Testis (tissue), 3 donors: ENCODE data around the gene CACNA1D. TPM values are rescaled to one million over a fixed set of nuclear protein-coding genes. Genes with fewer than 3 reads are reported as not detected.

Experiments used
- DNase-seq: peaks from one replicate; pipeline ENCODE4 v3.0.0-alpha.2; 2019
- H3K27ac ChIP-seq, 2 donors: fragments of 200-600 bp; sonication (generic); one replicate each; pipeline ENCODE4 v1.5.1; 2019
- H3K27me3 ChIP-seq: fragments of 200-600 bp; sonication (generic); one replicate; pipeline ENCODE4 v1.5.1; 2019
- H3K36me3 ChIP-seq: fragments of 200-600 bp; sonication (generic); one replicate; pipeline ENCODE4 v1.5.1; 2017; ENCODE audit warnings: low read depth; ENCODE audit errors: missing control alignments
- H3K4me1 ChIP-seq: fragments of 200-600 bp; sonication (generic); one replicate; pipeline ENCODE4 v1.5.1; 2019
- H3K4me3 ChIP-seq, 2 donors: fragments of 200-600 bp; sonication (generic); one replicate each; pipeline ENCODE4 v1.5.1; 2017 to 2019
- H3K9me3 ChIP-seq: fragments of 200-600 bp; sonication (generic); one replicate; pipeline ENCODE4 v1.5.1; 2017
- CTCF ChIP-seq, 3 experiments: fragments of 450-650 bp in 2 of 3; fragments of 200-600 bp in 1 of 3; sonication (generic) in 1 of 3; IDR thresholded peaks; one replicate each; pipeline ENCODE4 v1.5.1; 2016 to 2019; ENCODE audit warnings: antibody characterized with exemption in 3 of 3, mild to moderate bottlenecking in 2 of 3, moderate library complexity in 1 of 3
- POLR2A ChIP-seq: fragments of 450-650 bp; IDR thresholded peaks from one replicate; pipeline ENCODE4 v1.6.1; 2017; ENCODE audit warnings: antibody characterized with exemption, mild to moderate bottlenecking, moderate library complexity
- WGBS, 2 donors: methylation state at CpG; one replicate each; pipeline ENCODE4 v1.1.5; 2018; 5-methylcytosine and 5-hydroxymethylcytosine counted together
- intact Hi-C: fragments of 100-400 bp; cut with DNase I; formaldehyde crosslinking; loops from one replicate; pipeline ENCODE4 v1.15.1; 2023; ENCODE audit warnings: low total_unique reads
- polyA plus RNA-seq: library from polyadenylated mRNA; stranded (reverse); fragments of 350-450 nt; fragmentation: Illumina TruSeq; extraction: RNeasy Lipid Tissue Mini Kit (QIAGEN cat#74804); gene quantifications from one replicate; pipeline ENCODE4 v1.2.3, GENCODE V29; 2014; ENCODE audit warnings: low read depth, low replicate concordance; ENCODE audit not compliant: insufficient read depth
- total RNA-seq, 2 donors: library from RNA; depleted of rRNA; stranded (reverse); fragments of >200 nt; gene quantifications; one replicate each; pipeline ENCODE4 v1.2.3, GENCODE V29; 2016

CACNA1D gene
- total and polyA plus RNA-seq, 3 donors from 2014 or later, result 8.0 to 39.0 (median 37.6) TPM

DNA sequence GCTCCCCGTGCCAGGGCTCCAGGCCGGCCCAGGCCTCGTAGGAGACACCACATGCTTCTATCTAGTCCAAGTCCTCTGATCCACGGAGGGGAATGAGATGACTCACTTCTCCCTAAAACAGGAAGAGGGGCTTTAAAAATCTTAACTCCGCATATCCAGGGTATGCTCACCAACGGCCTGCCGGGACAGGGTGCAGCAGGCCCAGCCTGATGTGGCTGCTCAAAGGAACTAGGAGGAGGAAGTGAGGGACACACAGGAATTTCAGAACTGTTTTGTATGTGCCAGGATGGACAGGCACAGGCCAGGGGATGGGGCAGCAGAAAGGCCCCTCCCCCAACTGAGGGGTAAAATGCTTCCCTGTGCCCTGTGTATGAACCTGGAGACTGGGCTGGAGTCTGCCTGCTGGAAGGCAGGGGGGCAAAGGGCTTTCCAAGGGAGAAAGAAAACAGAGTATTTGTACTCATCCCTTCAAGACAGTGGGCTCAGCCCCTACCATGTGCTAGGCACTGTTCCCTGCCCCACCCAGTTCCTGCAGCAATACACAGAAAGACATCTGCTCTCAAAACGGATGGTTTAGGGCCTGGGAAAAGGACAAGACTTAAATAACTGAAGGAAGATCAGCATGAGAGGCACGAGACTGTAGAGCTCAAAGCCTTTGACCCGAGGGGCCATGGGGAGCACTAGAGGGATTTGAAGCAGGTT is 329.7 kb downstream of the CACNA1D start:
- 58 to 60% methylated on average over 6 to 10 of the region's 10 CpGs for WGBS, 2 donors
- TF ChIP-seq CTCF (IDR thresholded peaks at IDR 0.05) (no peak), POLR2A (no peak)
- no peaks in the 10 kb centered on the region for H3K27me3 ChIP-seq
- no peak overlapping the region for H3K27ac ChIP-seq
- no peaks in the 10 kb centered on the region for H3K4me1 ChIP-seq
- intact Hi-C loops, result no loop called here
- no peaks in the 10 kb centered on the region for H3K9me3 ChIP-seq
- no peak for DNase-seq
- peak overlapping the region in 1 of 2 donors; percentile 0 for H3K4me3 ChIP-seq
- no peaks in the 10 kb centered on the region for H3K36me3 ChIP-seq

GRCh38 chr3:53824795-53825194 is 330.4 kb downstream of the CACNA1D start:
- no peak for DNase-seq
- WGBS, 2 donors, result 85 to 90% methylated on average over 4 of the region's 4 CpGs

DNA sequence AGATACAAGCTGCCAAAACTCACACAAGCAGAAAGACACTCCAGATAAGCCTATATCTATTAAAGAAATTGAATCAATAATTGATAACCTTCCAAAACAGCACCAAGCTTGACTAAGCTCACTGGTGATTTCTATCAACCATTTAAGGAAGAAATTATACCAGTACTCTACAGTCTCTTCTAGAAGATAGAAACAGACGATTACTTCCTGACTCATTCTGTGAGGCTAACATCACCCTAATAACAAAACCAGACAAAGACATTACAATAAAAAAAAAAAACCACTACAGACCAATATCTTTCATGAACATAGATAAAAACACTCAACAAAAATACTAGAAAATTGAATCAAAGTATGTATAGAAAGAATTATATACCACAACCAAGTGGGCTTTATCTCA is 331.6 kb downstream of the CACNA1D start:
- Histone ChIP-seq H3K27me3 (no peaks in the 10 kb centered on the region), H3K27ac (no peak overlapping the region), H3K36me3 (no peaks in the 10 kb centered on the region), H3K4me1 (no peaks in the 10 kb centered on the region), H3K9me3 (no peaks in the 10 kb centered on the region), H3K4me3 (no peak overlapping the region)
- intact Hi-C loops, result no loop called here
- WGBS, 2 donors, result 69% methylated on average over 1 of the region's 1 CpG
- TF ChIP-seq POLR2A, result no peak
- no peak for TF ChIP-seq CTCF (IDR thresholded peaks at IDR 0.05)
- no peak for DNase-seq

More at GRCh38 chr3:53824795-53825194, 330.4 kb downstream of the CACNA1D start:
- Histone ChIP-seq H3K27ac (no peak overlapping the region), H3K9me3 (no peaks in the 10 kb centered on the region), H3K4me1 (no peaks in the 10 kb centered on the region), H3K27me3 (no peaks in the 10 kb centered on the region), H3K4me3 (no peak overlapping the region), H3K36me3 (no peaks in the 10 kb centered on the region)
- TF ChIP-seq CTCF (IDR thresholded peaks at IDR 0.05), result no peak
- TF ChIP-seq POLR2A, result no peak
- intact Hi-C loops, result no loop called here

- WGBS, 2 donors, result 91 to 95% methylated on average over 1 of the region's 1 CpG
- no peak for TF ChIP-seq POLR2A
- TF ChIP-seq CTCF (IDR thresholded peaks at IDR 0.05), result no peak
- Histone ChIP-seq H3K4me1 (no peaks in the 10 kb centered on the region), H3K27ac (no peak overlapping the region), H3K27me3 (no peaks in the 10 kb centered on the region), H3K36me3 (no peaks in the 10 kb centered on the region), H3K4me3 (no peak overlapping the region), H3K9me3 (no peaks in the 10 kb centered on the region)
- intact Hi-C loops, result no loop called here
- DNase-seq, result no peak
Measured at GRCh38 chr3:53828581-53828980, 334.2 kb downstream of the CACNA1D start.

- H3K4me1 ChIP-seq, result no peaks in the 10 kb centered on the region
- no peak for TF ChIP-seq CTCF (IDR thresholded peaks at IDR 0.05)
- no peak for TF ChIP-seq POLR2A
- WGBS, 2 donors, result 84 to 86% methylated on average over 2 of the region's 2 CpGs
- no peaks in the 10 kb centered on the region for H3K27me3 ChIP-seq
- no peak overlapping the region for H3K4me3 ChIP-seq
- H3K36me3 ChIP-seq, result no peaks in the 10 kb centered on the region
- no peak for DNase-seq
- intact Hi-C loops, result no loop called here
- H3K27ac ChIP-seq, result no peak overlapping the region
- no peaks in the 10 kb centered on the region for H3K9me3 ChIP-seq
Measured at GRCh38 chr3:53829605-53830004, 335.2 kb downstream of the CACNA1D start.
